ENCODE data around the gene UBA1. TPM values are rescaled to one million over a fixed set of nuclear protein-coding genes. Genes with fewer than 3 reads are reported as not detected.

UBA1 gene
- total and polyA plus RNA-seq, 12 donors: 90.9 to 157 (median 124) TPM

- H3K36me3 ChIP-seq: peaks cover 0 to 100% (median 33%) of the 10 kb centered on the region in 9 donors
- peaks cover 0 to 18% (median 12%) of the 10 kb centered on the region in 9 donors for H3K4me1 ChIP-seq
- no peak for TF ChIP-seq CTCF (IDR thresholded peaks at IDR 0.05)
- intact Hi-C loops (cut with DNase I): no loop called here
- DNase-seq (no peak), ATAC-seq (no peak)
- H3K4me3 ChIP-seq: no peak overlapping the region
- WGBS, 2 donors: 92% methylated on average over 7 to 10 of the region's 11 CpGs
- H3K27me3 ChIP-seq: no peaks in the 10 kb centered on the region
- H3K27ac ChIP-seq: no peak overlapping the region
- no peaks in the 10 kb centered on the region for H3K9me3 ChIP-seq
Measured at GRCh38 chrX:47202316-47202715, 8.7 kb downstream of the UBA1 start.

GRCh38 chrX:47202877-47203276 is 9.2 kb downstream of the UBA1 start:
- no peaks in the 10 kb centered on the region for H3K9me3 ChIP-seq
- H3K4me1 ChIP-seq: peaks cover 0 to 12% (median 6%) of the 10 kb centered on the region in 9 donors
- no peak overlapping the region for H3K4me3 ChIP-seq
- ATAC-seq: no peak
- no peak overlapping the region for H3K27ac ChIP-seq
- TF ChIP-seq CTCF (IDR thresholded peaks at IDR 0.05): no peak
- WGBS, 2 donors: 46 to 76% methylated on average over 4 of the region's 4 CpGs
- intact Hi-C loops (cut with DNase I): no loop called here
- H3K27me3 ChIP-seq: no peaks in the 10 kb centered on the region
- H3K36me3 ChIP-seq: peaks cover 0 to 100% (median 33%) of the 10 kb centered on the region in 9 donors
- no peak for DNase-seq

GRCh38 chrX:47204970-47205369 is 11.3 kb downstream of the UBA1 start:
- H3K27ac ChIP-seq: no peak overlapping the region
- no peak overlapping the region for H3K4me3 ChIP-seq
- 73 to 76% methylated on average over 5 of the region's 5 CpGs for WGBS, 2 donors
- no peaks in the 10 kb centered on the region for H3K9me3 ChIP-seq
- DNase-seq (no peak), ATAC-seq (no peak)
- TF ChIP-seq CTCF (IDR thresholded peaks at IDR 0.05): no peak
- peaks cover 0 to 100% (median 20%) of the 10 kb centered on the region in 9 donors for H3K36me3 ChIP-seq
- no peaks in the 10 kb centered on the region for H3K27me3 ChIP-seq
- intact Hi-C loops (cut with DNase I): no loop called here
- peaks cover 0 to 10% (median 0%) of the 10 kb centered on the region in 9 donors for H3K4me1 ChIP-seq

GRCh38 chrX:47206316-47206715 is 12.7 kb downstream of the UBA1 start:
- H3K27me3 ChIP-seq: no peaks in the 10 kb centered on the region
- WGBS, 2 donors: 44 to 52% methylated on average over 3 of the region's 3 CpGs
- H3K9me3 ChIP-seq: no peaks in the 10 kb centered on the region
- peaks cover 0 to 12% (median 0%) of the 10 kb centered on the region in 9 donors for H3K4me1 ChIP-seq
- ATAC-seq (no peak), DNase-seq (no peak)
- H3K27ac ChIP-seq: no peak overlapping the region
- intact Hi-C loops (cut with DNase I): no loop called here
- TF ChIP-seq CTCF (IDR thresholded peaks at IDR 0.05): no peak
- H3K36me3 ChIP-seq: peaks cover 0 to 100% (median 12%) of the 10 kb centered on the region in 9 donors
- no peak overlapping the region for H3K4me3 ChIP-seq

Data from heart right ventricle (tissue), 16 donors.